ENCODE data around the gene MYO1A. TPM values are rescaled to one million over a fixed set of nuclear protein-coding genes. Genes with fewer than 3 reads are reported as not detected.

The MYO1A gene
- total and polyA plus RNA-seq, 2 of the 13 experiments (the other 11 are each of a cell fraction or from before 2014, with no cell fraction given) = 5.3 to 6.0 TPM

- no peak for TF ChIP-seq MXD3 (CRISPR knock-in tag; IDR thresholded peaks at IDR 0.05)
- no peak for TF ChIP-seq SRSF9 (IDR thresholded peaks at IDR 0.05; ENCODE audit: borderline replicate concordance, insufficient read depth, low read depth, low read length, poor library complexity, severe bottlenecking)
- no peak for TF ChIP-seq ZNF138 (CRISPR knock-in tag; IDR thresholded peaks at IDR 0.05; ENCODE audit: low read depth)
- no peak for TF ChIP-seq FLYWCH1 (CRISPR knock-in tag; IDR thresholded peaks at IDR 0.05)
- no peak for TF ChIP-seq SMAD9 (CRISPR knock-in tag; IDR thresholded peaks at IDR 0.05)
These were observed 58.3 kb downstream of the MYO1A start (continued) for GRCh38 chr12:56991319-56992246.

DNA sequence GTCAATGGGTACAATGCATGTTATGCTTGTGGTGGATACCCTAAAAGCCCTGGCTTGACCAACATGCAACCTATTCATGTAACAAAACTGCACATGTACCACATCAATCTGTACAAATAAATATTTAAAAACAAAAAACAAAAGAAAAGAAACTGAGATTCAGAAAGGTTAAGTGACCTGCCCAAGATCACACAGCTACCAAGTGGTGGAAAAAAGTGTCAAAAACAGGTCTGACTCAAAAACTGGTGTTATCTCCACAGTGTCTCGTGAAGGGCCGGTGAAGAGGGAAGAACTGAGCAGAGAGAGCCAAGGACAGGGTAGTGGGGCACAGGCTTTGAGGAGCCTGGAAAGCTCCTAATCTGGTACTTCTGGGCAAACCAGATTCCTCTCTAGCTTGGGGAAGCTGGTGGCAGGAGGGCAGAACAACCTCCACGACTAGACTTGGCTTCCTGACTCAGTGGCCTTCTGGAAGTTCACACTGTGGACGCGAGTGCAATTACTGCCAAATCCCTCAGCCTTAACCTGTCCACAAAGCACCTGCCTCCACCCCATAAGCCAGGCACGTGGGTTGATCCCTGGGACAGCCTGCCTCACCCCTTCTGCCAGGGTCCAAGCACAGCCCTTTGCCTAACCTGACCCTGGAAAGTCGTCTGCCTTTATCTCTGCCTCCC, 59.1 kb downstream of the MYO1A start:
- Histone ChIP-seq H3K9ac (ENCODE audit: insufficient read depth, low read depth, low read length) (no peak overlapping the region), H3K4me1 (ENCODE audit: insufficient read depth, low read length) (peaks cover 15% of the 10 kb centered on the region; the same call in 1 of the 2 replicates), H3K27ac (ENCODE audit: extremely low read length, insufficient read depth, low read length) (no peak overlapping the region), H3K4me3 (replicated peaks in 1 of 3; ENCODE audit: insufficient read depth in 1 of 3, low read depth in 2 of 3, low read length in 3 of 3) (no peak overlapping the region), H3K4me2 (ENCODE audit: low read depth, low read length) (no peak overlapping the region), H3K36me3 (replicated peaks in 1 of 2; ENCODE audit: control insufficient read depth in 1 of 2, insufficient read depth in 2 of 2, low read length in 2 of 2) (no peaks in the 10 kb centered on the region), H3K9me3 (ENCODE audit: low read length) (no peaks in the 10 kb centered on the region), H3K27me3 (ENCODE audit: control insufficient read depth in 1 of 2, insufficient read depth in 2 of 2, low read length in 2 of 2) (no peaks in the 10 kb centered on the region), H3K79me2 (ENCODE audit: insufficient read depth, low read length) (no peaks in the 10 kb centered on the region), H2AFZ (ENCODE audit: low read length) (no peak overlapping the region), H4K20me1 (ENCODE audit: insufficient read depth, low read length) (no peaks in the 10 kb centered on the region)
- in situ Hi-C loops (cut with HindIII; ENCODE audit: extremely low pct_ligation_motif_present, low pct_unique_long_range_greater_than_20kb) (no loop called here), intact Hi-C loops (cut with micrococcal nuclease; ENCODE audit: unreplicated experiment) (no loop called here)
- 28% methylated on average over 4 of the region's 7 CpGs for WGBS (ENCODE audit: low lambda C conversion rate)
- ChIA-PET POLR2A (no interaction called here), CTCF (ENCODE audit: low intra/inter-chr PET ratio, low total read pairs) (interaction anchor here (0.7 kb wide), 1 partner anchor 154 kb away, joined by 3 read pairs; no protein-coding TSS in a partner anchor)
- ATAC-seq = no peak
- BruUV-seq (replicated peaks) = no TSS peak
- FAIRE-seq = no peak
- no peak for DNase-seq (ENCODE audit: low spot score)
- TF ChIP-seq KLF11 (CRISPR knock-in tag; IDR thresholded peaks at IDR 0.05) (no peak), RERE (CRISPR knock-in tag; IDR thresholded peaks at IDR 0.05; ENCODE audit: low read depth) (no peak), PLSCR1 (CRISPR knock-in tag; IDR thresholded peaks at IDR 0.05; ENCODE audit: borderline replicate concordance) (no peak), ZNF572 (CRISPR knock-in tag; IDR thresholded peaks at IDR 0.05) (no peak), DR1 (CRISPR knock-in tag; IDR thresholded peaks at IDR 0.05) (no peak), PAWR (CRISPR knock-in tag; IDR thresholded peaks at IDR 0.05; ENCODE audit: borderline replicate concordance) (no peak)
- TF ChIP-seq, protein P1, sequence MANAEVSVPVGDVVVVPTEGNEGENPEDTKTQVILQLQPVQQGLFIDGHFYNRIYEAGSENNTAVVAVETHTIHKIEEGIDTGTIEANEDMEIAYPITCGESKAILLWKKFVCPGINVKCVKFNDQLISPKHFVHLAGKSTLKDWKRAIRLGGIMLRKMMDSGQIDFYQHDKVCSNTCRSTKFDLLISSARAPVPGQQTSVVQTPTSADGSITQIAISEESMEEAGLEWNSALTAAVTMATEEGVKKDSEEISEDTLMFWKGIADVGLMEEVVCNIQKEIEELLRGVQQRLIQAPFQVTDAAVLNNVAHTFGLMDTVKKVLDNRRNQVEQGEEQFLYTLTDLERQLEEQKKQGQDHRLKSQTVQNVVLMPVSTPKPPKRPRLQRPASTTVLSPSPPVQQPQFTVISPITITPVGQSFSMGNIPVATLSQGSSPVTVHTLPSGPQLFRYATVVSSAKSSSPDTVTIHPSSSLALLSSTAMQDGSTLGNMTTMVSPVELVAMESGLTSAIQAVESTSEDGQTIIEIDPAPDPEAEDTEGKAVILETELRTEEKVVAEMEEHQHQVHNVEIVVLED (CRISPR knock-in tag; IDR thresholded peaks at IDR 0.05; ENCODE audit: borderline replicate concordance) = no peak

All from HepG2 (cell line).